ENCODE results near the gene RMND5B.
"Not testable (repeated sequence)": the region's sequence is repeated elsewhere in the genome, so short reads cannot be mapped to it uniquely, and the experiment has no call there.

RMND5B gene, protein sequence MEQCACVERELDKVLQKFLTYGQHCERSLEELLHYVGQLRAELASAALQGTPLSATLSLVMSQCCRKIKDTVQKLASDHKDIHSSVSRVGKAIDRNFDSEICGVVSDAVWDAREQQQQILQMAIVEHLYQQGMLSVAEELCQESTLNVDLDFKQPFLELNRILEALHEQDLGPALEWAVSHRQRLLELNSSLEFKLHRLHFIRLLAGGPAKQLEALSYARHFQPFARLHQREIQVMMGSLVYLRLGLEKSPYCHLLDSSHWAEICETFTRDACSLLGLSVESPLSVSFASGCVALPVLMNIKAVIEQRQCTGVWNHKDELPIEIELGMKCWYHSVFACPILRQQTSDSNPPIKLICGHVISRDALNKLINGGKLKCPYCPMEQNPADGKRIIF

GRCh38 chr5:178130576-178131445 lies at the start of gene RMND5B:
Gene RMND5B (plus strand): TSS chr5:178131014. CDS start chr5:178138120, 7,106 bp downstream.
- DNase-seq (ENCODE audit: low spot score): peak; percentile 76

DNA sequence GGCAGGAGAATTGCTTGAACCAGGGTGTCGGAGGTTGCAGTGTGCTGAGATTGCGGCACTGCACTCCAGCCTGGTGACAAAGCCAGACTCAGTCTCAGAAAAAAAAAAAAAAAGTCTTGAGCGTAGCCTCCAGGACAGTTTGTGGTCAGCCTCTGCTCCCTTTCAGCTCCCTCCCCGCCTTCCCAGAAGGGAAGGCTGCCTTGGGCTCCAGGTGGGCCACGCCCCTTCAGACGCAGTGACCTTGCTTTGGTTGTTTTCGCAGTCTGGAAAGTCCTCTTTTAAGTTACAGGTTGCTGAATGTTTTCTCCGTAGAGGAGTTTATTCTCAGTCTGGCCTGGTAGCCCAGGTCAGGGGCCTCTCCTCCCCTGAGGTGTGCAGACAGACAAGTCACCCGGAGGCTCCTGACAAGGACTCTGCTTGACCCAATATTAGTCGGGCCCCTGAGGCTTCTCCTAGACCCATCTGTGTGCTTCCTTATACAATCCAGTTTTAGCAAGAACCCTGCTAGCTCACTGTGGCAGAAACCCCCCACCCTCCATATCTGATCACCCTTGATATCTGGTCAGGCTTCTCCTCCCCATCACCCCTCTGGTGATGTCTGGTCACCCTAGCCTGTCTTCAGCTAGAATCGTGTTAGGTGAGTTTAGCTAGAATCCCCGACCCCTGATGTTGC lies 49.1 kb upstream of the RMND5B start:
- no peak for DNase-seq (ENCODE audit: low spot score)

GRCh38 chr5:178083922-178084321 lies 46.9 kb upstream of the RMND5B start:
- DNase-seq (ENCODE audit: low spot score): no peak

- no peak for DNase-seq (ENCODE audit: low spot score)
Observed at GRCh38 chr5:178085316-178085715, 45.5 kb upstream of the RMND5B start.

DNA sequence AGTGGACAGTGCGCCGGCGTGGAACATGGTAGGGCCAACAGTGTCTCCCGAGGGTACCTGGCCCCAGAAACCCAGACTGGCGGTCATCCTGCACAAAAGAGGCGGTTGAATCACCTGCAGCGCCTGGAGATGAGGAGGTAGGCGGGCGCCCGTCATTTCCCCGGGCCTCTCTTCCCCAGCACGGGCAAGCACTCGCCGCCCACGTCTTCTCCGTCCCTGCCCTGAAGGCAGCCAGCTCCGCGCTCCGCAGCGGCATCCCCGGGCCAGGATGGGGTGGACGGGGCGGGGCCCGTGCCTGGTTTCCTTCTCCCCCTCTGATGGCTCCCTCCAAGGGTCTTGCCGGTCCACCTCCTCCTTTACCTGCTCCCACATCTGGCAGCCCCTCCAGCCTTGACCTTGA lies 44.5 kb upstream of the RMND5B start:
- no peak for DNase-seq (ENCODE audit: low spot score)

GRCh38 chr5:178087199-178087598 lies 43.6 kb upstream of the RMND5B start:
- DNase-seq (ENCODE audit: low spot score): not testable (repeated sequence)

- DNase-seq (ENCODE audit: low spot score): no peak
Observed at GRCh38 chr5:178090856-178091255, 40.0 kb upstream of the RMND5B start.

GRCh38 chr5:178093134-178093533 lies 37.7 kb upstream of the RMND5B start:
- no peak for DNase-seq (ENCODE audit: low spot score)

GRCh38 chr5:178094345-178094744 lies 36.5 kb upstream of the RMND5B start:
- no peak for DNase-seq (ENCODE audit: low spot score)

GRCh38 chr5:178098685-178099084 lies 32.1 kb upstream of the RMND5B start:
- no peak for DNase-seq (ENCODE audit: low spot score)

GRCh38 chr5:178103612-178104011 lies 27.2 kb upstream of the RMND5B start:
- DNase-seq (ENCODE audit: low spot score): no peak

- no peak for DNase-seq (ENCODE audit: low spot score)
Observed at GRCh38 chr5:178104492-178104891, 26.3 kb upstream of the RMND5B start.

DNA sequence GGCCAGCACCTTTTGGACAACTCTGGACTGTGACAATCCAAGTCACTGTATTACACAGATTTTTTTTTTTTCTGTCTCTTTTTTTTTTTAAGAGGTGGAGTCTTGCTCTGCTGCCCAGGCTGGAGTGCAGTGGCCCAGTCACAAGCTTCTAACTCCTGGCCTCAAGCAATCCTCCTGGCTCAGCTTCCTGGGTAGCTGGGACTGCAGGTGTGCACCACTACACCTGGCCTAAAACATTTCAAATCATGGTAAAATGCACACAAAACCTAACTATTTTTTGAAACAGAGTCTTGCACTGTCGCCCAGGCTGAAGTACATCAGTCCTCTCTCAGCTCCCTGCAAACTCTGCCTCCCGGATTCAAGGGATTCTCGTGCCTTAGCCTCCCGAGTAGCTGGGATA lies 24.7 kb upstream of the RMND5B start:
- DNase-seq (ENCODE audit: low spot score): no peak

DNA sequence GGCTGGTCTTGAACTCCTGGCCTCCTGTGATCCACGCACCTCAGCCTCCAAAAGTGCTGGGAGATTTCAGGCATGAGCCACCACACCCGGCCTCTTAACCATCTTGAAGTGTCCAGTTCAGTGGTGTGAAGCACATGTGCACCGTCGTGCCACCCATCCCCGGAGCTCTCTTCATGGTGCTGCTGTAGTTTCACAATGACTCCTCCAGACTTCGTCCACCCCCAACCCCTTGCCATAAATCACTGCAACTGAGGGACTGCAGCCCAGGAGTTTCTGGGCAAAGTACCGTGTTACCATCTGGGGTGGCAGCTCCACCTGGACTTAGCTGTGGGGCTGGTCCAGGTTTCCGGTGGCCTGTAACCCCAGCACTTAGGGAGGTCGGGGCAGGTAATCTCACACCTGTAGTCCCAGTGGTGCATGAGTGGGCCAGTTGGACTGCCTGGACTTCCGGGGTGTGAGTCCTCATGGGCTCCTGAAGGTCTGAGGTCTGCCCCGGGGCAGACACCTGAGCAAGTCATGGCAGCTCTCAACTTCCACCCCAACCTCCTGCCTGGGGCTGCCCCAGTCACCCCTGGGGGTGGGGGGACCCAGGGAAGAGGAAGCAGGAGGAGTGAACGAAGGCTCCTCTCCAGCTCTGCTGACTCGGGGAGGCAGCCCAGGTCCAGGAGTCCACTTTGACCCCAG lies 24.1 kb upstream of the RMND5B start:
- DNase-seq (ENCODE audit: low spot score): no peak

DNA sequence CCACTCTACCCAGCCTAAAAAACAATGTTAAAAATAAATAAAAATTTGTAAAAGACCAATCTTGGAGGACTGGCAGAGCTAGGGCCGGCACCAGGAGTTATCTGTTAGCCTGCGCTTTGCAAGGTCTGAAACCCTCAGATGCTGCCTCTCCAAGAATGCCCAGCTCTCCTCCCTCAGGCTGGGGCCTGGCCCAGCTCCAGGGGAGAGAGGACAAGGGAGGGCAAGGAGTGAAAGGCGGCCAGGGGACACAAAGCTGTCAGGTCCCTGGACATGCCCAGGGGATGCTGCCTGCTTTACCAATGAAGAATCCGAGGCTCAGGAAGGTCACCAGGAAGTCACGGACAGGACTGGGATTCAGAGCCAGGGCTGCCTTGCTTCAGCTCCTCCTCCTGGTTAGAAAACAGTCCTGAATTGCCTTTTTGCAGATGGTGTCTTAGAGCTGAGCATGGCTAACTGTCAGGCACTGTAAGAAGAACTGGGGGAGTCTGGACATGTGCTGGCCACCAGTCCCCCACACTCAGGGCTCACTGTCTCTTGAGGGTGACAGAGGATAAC lies 23.0 kb upstream of the RMND5B start:
- no peak for DNase-seq (ENCODE audit: low spot score)

- DNase-seq (ENCODE audit: low spot score): no peak
Observed at GRCh38 chr5:178108446-178108845, 22.4 kb upstream of the RMND5B start.

- DNase-seq (ENCODE audit: low spot score): no peak
Observed at GRCh38 chr5:178108966-178109365, 21.8 kb upstream of the RMND5B start.

DNA sequence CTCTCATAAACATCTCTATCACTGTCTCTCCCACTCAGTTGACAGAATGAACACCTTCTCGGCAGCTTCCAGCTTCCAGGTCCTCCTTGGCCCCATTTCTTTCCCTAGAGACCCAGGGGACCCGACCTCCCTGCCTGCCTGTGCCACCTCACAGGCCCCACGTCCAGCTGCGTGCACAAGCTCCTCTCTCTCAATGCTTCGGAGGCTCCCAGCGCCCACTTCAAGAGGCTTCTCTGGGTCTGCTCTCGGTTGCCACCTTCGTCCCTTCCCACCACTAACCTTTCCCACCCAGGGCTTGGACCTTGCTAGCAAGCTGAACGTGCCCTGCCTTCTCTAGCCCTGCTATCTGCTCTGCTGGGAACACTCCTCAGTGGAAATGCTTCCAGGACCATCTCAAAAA lies 20.3 kb upstream of the RMND5B start:
- no peak for DNase-seq (ENCODE audit: low spot score)

- no peak for DNase-seq (ENCODE audit: low spot score)
Observed at GRCh38 chr5:178111925-178112324, 18.9 kb upstream of the RMND5B start.

DNA sequence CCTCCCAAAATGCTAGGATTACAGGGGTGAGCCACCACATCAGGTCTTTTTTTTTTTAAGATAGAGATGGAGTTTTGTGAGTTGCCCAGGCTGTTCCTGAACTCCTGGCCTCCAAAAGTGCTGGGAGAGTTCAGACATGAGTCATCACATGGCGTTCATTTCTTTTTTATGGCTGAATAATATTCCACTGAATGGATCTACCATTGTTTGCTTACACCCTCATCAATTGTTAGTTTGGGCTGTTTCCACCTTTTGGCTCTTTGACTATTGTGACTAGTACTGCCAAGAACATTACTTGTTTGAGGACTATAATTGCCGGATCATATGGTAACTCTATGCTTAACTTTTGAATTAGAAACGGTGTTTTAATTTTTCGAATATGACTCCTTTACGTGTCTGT lies 18.3 kb upstream of the RMND5B start:
- DNase-seq (ENCODE audit: low spot score): no peak

DNA sequence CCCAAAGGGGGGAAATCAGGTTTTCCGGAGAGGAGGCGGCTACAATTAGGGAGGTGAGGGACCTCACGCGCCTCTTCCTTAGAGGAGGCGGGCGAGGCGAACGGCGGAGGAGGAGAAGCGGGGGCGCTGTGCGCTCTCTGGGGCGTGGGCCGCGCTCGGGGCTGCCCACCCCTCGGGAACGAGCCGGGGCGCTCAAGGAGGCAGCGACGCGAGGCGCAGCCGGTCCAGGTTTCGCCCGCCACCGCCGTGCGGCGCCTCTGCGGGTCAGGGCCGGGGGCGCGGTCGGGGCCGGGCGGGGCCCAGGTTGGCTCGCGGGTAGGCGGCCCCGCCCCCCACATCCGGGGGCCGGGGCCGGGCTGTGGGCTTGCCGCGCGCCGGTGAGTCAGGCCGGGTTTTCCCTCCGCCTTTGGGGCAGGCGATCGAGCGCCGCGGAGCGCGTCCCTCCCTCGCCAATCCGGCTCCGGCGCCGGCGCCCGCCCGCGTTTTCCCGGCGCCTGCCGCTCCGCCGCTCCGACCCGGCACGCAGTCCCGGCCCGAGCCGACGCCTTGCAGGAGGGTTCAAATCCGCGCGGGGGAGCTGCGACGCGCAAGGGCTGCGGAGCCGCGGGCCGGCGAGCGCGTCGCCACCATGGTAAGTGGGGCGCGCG lies 17.6 kb upstream of the RMND5B start, which contains the start of gene N4BP3:
N4BP3 (plus strand) TSS at position 392 of the 647 bp plus-strand sequence. CDS start 6,052 bp downstream, outside the sequence.
- peak; percentile 78 for DNase-seq (ENCODE audit: low spot score)
